GM12878 (cell line): ENCODE data around the gene KANK4. TPM values are rescaled to one million over a fixed set of nuclear protein-coding genes. Genes with fewer than 3 reads are reported as not detected.

Experiments
- ATAC-seq: fragments of 200-7000 bp; cut with Tn5 transposase; 3 replicates; pipeline ENCODE4 v1.9.1; 2020; ENCODE audit warnings: mild to moderate bottlenecking, moderate library complexity
- BruUV-seq: library from RNA; stranded (reverse); fragments of 400-500 nt; replicated peaks from 2 replicates; lab custom pipeline; 2021; lab: Mats Ljungman, UMichigan
- CTCF ChIA-PET: fragments of 300-600 bp; sonication (Branson Sonifier 250); formaldehyde crosslinking; extraction: SDS; loops from one replicate; lab custom pipeline; 2021; ENCODE audit warnings: inconsistent platforms; lab: Yijun Ruan, JAX
- POLR2A ChIA-PET: fragments of 350-600 bp; formaldehyde crosslinking; extraction: SDS; loops from one replicate; lab custom pipeline; 2021; ENCODE audit warnings: inconsistent platforms; lab: Charles Lee
- RAD21 ChIA-PET: fragments of 300-600 bp; sonication (Branson Sonifier 250); formaldehyde crosslinking; loops from one replicate; lab custom pipeline; 2023; ENCODE audit warnings: antibody characterized with exemption; ENCODE audit not compliant: unreplicated experiment; lab: Charles Lee
- SMC1A ChIA-PET: fragments of 300-600 bp; sonication (Branson Sonifier 250); formaldehyde crosslinking; loops from one replicate; lab custom pipeline; 2023; ENCODE audit not compliant: unreplicated experiment, uncharacterized antibody; lab: Charles Lee
- DNase-seq: peaks from one replicate; pipeline ENCODE4 v3.0.0-alpha.2; 2011; ENCODE audit warnings: low read depth, low spot score
- FAIRE-seq: peaks from 3 replicates; lab custom pipeline; 2011; peaks lifted over from hg19 to GRCh38; lab: Jason Lieb, UNC
- H2AFZ ChIP-seq: 2 replicates; pipeline ENCODE4 v1.6.0; 2011; ENCODE audit warnings: low read depth, low read length, control low read depth; ENCODE audit not compliant: control insufficient read depth
- H3K27ac ChIP-seq: 2 replicates; pipeline ENCODE4 v1.5.1; 2011; ENCODE audit warnings: control low read depth; ENCODE audit not compliant: control insufficient read depth, insufficient read depth
- H3K27me3 ChIP-seq, 2 experiments: replicated peaks in 1 of 2; 2 replicates each; pipeline versions ENCODE4 v1.6.0 to v1.6.1; 2011; ENCODE audit warnings: low read length in 1 of 2; ENCODE audit not compliant: control insufficient read depth in 2 of 2, insufficient read depth in 2 of 2
- H3K36me3 ChIP-seq, 2 experiments: 2 replicates each; pipeline ENCODE4 v1.5.1; 2011; ENCODE audit warnings: low read length in 1 of 2; ENCODE audit not compliant: control insufficient read depth in 2 of 2, insufficient read depth in 2 of 2
- H3K4me1 ChIP-seq: 2 replicates; pipeline ENCODE4 v1.6.1; 2011; ENCODE audit warnings: mild to moderate bottlenecking, low read length, moderate library complexity, mixed read lengths; ENCODE audit not compliant: control insufficient read depth, insufficient read depth
- H3K4me2 ChIP-seq: 2 replicates; pipeline ENCODE4 v1.6.0; 2011; ENCODE audit warnings: control low read depth; ENCODE audit not compliant: control insufficient read depth, insufficient read depth
- H3K4me3 ChIP-seq: fragments of 200-600 bp; sonication (generic); 2 replicates; pipeline ENCODE4 v1.5.1; 2016
- H3K79me2 ChIP-seq: 2 replicates; pipeline ENCODE4 v1.6.0; 2011; ENCODE audit warnings: low read length; ENCODE audit not compliant: control insufficient read depth, insufficient read depth
- H3K9ac ChIP-seq: 2 replicates; pipeline ENCODE4 v1.8.0; 2011; ENCODE audit warnings: low read length, control low read depth, mixed read lengths; ENCODE audit not compliant: control insufficient read depth, insufficient read depth
- H3K9me3 ChIP-seq: replicated peaks from 3 replicates; pipeline ENCODE4 v1.5.1; 2011; ENCODE audit warnings: mild to moderate bottlenecking, low read length; ENCODE audit not compliant: control insufficient read depth, insufficient read depth
- H4K20me1 ChIP-seq: 2 replicates; pipeline ENCODE4 v1.6.0; 2011; ENCODE audit not compliant: control insufficient read depth, insufficient read depth
- CBX5 ChIP-seq: sonication (generic); IDR thresholded peaks from 2 replicates; pipeline ENCODE4 v1.6.1; 2016; ENCODE audit warnings: low read depth, moderate library complexity, mild to moderate bottlenecking, inconsistent platforms
- RCOR1 ChIP-seq: conservative IDR thresholded peaks from 2 replicates; pipeline ENCODE4 v1.6.1; 2012; ENCODE audit warnings: low read depth, low read length, improper control_type of control experiment
- SP1 ChIP-seq: IDR thresholded peaks from one replicate; pipeline ENCODE4 v1.6.1; 2011; ENCODE audit warnings: low read depth, low read length
- TBL1XR1 ChIP-seq: IDR thresholded peaks from 2 replicates; pipeline ENCODE4 v1.6.1; 2012; ENCODE audit warnings: low read depth, low read length, improper control_type of control experiment
- WGBS: methylation state at CpG from one replicate; pipeline ENCODE4 v1.1.6; 2016; ENCODE audit warnings: low lambda C conversion rate; ENCODE audit not compliant: insufficient replicate concordance, insufficient coverage; ENCODE audit errors: missing lambda C conversion rate; 5-methylcytosine and 5-hydroxymethylcytosine counted together
- in situ Hi-C: fragments of 300-500 bp; cut with MboI; formaldehyde crosslinking; loops from 9 replicates; pipeline ENCODE4 v1.14.3; 2018; ENCODE audit warnings: mixed read lengths
- intact Hi-C: fragments of 100-400 bp; cut with micrococcal nuclease; formaldehyde crosslinking; loops from one replicate; pipeline ENCODE4 v1.14.2; 2022; ENCODE audit not compliant: unreplicated experiment
- polyA plus RNA-seq, 11 experiments: library from polyadenylated mRNA; depleted of rRNA in 4 of 11; unstranded in 6 of 11; stranded (reverse) in 5 of 11; fragments of >200 nt; fragmentation: Nextera tagmentation in 4 of 11; fragmentation: Illumina TruSeq in 1 of 11; extraction: Ambion mirVana in 4 of 11; extraction: Trizol in 1 of 11; gene quantifications; 1 replicate in 1 of 11; 2 replicates in 10 of 11; pipeline versions ENCODE4 v1.2.1 to v1.2.3, GENCODE V29; 2011 to 2016; ENCODE audit warnings: inconsistent platforms in 2 of 11, missing spikeins in 2 of 11, low read depth in 1 of 11
- total RNA-seq, 4 experiments: library from RNA; depleted of rRNA in 3 of 4; stranded (reverse); fragments of >200 nt in 3 of 4; fragmentation: Illumina TruSeq in 1 of 4; extraction: Trizol in 1 of 4; gene quantifications; 2 replicates each; pipeline versions ENCODE4 v1.2.1 to v1.2.3, GENCODE V29; 2013 to 2021
- TF ChIP-seq, protein P1 (sequence below): IDR thresholded peaks from 2 replicates; pipeline ENCODE4 v1.6.1; 2012; ENCODE audit warnings: mild to moderate bottlenecking, low read depth, low read length
- TF ChIP-seq, protein P2 (sequence below): fragments of 450-650 bp; IDR thresholded peaks from 2 replicates; pipeline ENCODE4 v1.6.1; 2017; ENCODE audit warnings: low read depth, mild to moderate bottlenecking, moderate library complexity

Gene KANK4
- total and polyA plus RNA-seq, 10 of the 15 experiments (the other 5 are each of a cell fraction or from before 2014, with no cell fraction given), result not detected

DNA sequence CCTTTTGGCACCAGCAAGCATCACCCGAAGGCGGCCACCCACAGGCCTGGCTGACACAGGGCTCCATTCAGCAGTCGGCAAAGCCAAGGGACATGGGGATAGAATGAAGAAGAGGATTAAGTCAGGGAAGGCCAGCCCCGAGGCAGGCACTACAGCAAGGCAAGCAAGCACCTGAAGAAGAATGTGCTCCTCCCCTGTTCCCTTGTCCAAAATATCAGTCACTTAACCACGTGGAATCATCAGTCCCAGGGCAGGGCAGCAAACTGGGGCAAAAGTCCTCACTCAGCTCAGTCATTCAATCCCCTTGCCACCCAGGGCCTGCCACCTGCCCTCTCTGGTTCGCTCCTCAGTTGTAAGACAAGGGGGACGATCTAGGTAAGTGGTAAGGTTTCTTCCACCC, 9.3 kb downstream of the KANK4 start:
- in situ Hi-C loops, result no loop called here
- CTCF ChIA-PET, result no interaction called here
- TF ChIP-seq TBL1XR1, result no peak
- TF ChIP-seq CBX5, result no peak
- TF ChIP-seq RCOR1, result no peak
- TF ChIP-seq, protein P1, sequence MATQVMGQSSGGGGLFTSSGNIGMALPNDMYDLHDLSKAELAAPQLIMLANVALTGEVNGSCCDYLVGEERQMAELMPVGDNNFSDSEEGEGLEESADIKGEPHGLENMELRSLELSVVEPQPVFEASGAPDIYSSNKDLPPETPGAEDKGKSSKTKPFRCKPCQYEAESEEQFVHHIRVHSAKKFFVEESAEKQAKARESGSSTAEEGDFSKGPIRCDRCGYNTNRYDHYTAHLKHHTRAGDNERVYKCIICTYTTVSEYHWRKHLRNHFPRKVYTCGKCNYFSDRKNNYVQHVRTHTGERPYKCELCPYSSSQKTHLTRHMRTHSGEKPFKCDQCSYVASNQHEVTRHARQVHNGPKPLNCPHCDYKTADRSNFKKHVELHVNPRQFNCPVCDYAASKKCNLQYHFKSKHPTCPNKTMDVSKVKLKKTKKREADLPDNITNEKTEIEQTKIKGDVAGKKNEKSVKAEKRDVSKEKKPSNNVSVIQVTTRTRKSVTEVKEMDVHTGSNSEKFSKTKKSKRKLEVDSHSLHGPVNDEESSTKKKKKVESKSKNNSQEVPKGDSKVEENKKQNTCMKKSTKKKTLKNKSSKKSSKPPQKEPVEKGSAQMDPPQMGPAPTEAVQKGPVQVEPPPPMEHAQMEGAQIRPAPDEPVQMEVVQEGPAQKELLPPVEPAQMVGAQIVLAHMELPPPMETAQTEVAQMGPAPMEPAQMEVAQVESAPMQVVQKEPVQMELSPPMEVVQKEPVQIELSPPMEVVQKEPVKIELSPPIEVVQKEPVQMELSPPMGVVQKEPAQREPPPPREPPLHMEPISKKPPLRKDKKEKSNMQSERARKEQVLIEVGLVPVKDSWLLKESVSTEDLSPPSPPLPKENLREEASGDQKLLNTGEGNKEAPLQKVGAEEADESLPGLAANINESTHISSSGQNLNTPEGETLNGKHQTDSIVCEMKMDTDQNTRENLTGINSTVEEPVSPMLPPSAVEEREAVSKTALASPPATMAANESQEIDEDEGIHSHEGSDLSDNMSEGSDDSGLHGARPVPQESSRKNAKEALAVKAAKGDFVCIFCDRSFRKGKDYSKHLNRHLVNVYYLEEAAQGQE, result no peak
- no peak for TF ChIP-seq SP1
- TF ChIP-seq, protein P2, sequence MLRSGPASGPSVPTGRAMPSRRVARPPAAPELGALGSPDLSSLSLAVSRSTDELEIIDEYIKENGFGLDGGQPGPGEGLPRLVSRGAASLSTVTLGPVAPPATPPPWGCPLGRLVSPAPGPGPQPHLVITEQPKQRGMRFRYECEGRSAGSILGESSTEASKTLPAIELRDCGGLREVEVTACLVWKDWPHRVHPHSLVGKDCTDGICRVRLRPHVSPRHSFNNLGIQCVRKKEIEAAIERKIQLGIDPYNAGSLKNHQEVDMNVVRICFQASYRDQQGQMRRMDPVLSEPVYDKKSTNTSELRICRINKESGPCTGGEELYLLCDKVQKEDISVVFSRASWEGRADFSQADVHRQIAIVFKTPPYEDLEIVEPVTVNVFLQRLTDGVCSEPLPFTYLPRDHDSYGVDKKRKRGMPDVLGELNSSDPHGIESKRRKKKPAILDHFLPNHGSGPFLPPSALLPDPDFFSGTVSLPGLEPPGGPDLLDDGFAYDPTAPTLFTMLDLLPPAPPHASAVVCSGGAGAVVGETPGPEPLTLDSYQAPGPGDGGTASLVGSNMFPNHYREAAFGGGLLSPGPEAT, result no peak
- SMC1A ChIA-PET, result no interaction called here
- POLR2A ChIA-PET, result no interaction called here
- Histone ChIP-seq H3K79me2 (no peaks in the 10 kb centered on the region), H3K9ac (no peak overlapping the region), H4K20me1 (no peaks in the 10 kb centered on the region), H2AFZ (no peak overlapping the region), H3K4me2 (no peak overlapping the region), H3K9me3 (no peaks in the 10 kb centered on the region), H3K27me3 (peaks cover 0 to 2% of the 10 kb centered on the region in 2 experiments; a peak in 3 of 4 replicates), H3K27ac (no peak overlapping the region), H3K4me3 (no peak overlapping the region), H3K36me3 (no peaks in the 10 kb centered on the region), H3K4me1 (no peaks in the 10 kb centered on the region)
- RAD21 ChIA-PET, result no interaction called here
- DNase-seq (no peak), ATAC-seq (no peak), FAIRE-seq (no peak)
- no TSS peak for BruUV-seq
- intact Hi-C loops, result no loop called here
- 23% methylated on average over 7 of the region's 7 CpGs for WGBS
